Measurements from ENCODE around the gene EXOC4. TPM values are rescaled to one million over a fixed set of nuclear protein-coding genes. Genes with fewer than 3 reads are reported as not detected.

EXOC4 gene
- total RNA-seq, 1 donor from 2014 or later, result 103 TPM

DNA sequence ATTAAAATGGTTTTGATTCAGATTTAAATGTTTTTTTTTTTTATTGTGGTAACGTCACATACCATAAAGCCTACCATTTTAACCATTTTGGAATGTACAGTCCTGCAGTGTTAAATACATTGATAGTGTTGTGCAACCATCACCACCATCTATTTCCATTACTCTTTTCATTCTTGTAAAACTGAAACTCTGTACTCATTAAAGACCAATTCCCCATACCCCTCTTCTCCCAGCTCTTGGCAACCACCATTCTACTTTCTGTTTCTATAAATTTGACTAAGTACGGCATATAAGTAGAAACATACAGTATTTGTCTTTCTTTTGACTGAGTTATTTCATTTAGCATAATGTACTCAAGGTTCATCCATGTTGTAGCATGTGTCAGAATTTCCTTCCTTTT is 96.2 kb downstream of the EXOC4 start:
- TF ChIP-seq, protein P1, sequence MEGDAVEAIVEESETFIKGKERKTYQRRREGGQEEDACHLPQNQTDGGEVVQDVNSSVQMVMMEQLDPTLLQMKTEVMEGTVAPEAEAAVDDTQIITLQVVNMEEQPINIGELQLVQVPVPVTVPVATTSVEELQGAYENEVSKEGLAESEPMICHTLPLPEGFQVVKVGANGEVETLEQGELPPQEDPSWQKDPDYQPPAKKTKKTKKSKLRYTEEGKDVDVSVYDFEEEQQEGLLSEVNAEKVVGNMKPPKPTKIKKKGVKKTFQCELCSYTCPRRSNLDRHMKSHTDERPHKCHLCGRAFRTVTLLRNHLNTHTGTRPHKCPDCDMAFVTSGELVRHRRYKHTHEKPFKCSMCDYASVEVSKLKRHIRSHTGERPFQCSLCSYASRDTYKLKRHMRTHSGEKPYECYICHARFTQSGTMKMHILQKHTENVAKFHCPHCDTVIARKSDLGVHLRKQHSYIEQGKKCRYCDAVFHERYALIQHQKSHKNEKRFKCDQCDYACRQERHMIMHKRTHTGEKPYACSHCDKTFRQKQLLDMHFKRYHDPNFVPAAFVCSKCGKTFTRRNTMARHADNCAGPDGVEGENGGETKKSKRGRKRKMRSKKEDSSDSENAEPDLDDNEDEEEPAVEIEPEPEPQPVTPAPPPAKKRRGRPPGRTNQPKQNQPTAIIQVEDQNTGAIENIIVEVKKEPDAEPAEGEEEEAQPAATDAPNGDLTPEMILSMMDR (IDR thresholded peaks at IDR 0.05), result no peak
- Mint-ChIP-seq H3K27me3 (no peaks in the 10 kb centered on the region), H3K4me3 (no peak overlapping the region), H3K27ac (no peak overlapping the region), H3K4me1 (peaks cover 2% of the 10 kb centered on the region), H3K36me3 (ENCODE audit: low read depth) (peaks cover 61% of the 10 kb centered on the region), H3K9me3 (peaks cover 29% of the 10 kb centered on the region)
- CTCF ChIA-PET, result no interaction called here
- POLR2A ChIA-PET, result no interaction called here
- ATAC-seq (ENCODE audit: low read depth) (no peak), DNase-seq (no peak)
- intact Hi-C loops (cut with micrococcal nuclease), result no loop called here

DNA sequence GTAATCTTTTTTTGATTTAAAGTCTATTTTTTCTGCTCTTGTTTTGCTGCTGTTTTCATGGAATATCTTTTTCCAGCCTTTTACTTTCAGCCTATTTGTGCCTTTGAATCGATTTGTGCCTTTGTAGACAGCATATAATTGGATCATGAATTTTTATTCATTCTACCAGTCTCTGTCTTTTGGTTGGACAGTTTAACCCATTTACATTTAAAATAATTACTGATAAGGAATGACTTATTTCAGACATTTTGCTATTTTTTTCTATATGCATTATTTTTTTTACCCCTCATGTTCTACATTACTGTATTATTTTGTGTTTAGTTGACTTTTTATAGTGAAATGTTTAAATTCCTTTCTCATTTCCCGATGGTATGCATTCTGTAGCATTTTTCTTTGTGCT is 99.6 kb downstream of the EXOC4 start:
- no peak for ATAC-seq (ENCODE audit: low read depth)

DNA sequence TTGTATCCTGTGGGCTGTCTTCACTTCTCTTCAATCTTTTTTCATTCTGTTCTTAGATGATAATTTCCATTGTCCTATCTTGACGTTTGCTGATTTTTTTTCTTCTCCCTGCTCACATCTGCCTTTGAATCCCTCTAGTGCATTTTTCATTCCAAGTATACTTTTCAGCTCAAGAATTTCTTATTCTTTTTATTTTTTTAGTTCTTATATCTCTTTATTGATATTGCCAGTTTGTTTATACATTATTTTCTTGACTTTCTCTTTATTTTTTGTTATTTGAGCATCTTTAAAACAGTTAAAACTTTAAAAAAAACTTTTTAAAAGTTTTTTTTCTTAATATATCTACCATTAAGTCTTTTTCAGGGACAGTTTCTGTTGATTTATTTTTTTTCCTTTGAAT is 100.9 kb downstream of the EXOC4 start:
- H3K36me3 Mint-ChIP-seq (ENCODE audit: low read depth), result peaks cover 62% of the 10 kb centered on the region
- ChIA-PET POLR2A (no interaction called here), CTCF (no interaction called here)
- H3K4me1 Mint-ChIP-seq, result peaks cover 2% of the 10 kb centered on the region
- H3K27me3 Mint-ChIP-seq, result no peaks in the 10 kb centered on the region
- TF ChIP-seq, protein P1 (IDR thresholded peaks at IDR 0.05), result no peak
- no peak overlapping the region for H3K27ac Mint-ChIP-seq
- no peak for DNase-seq
- H3K9me3 Mint-ChIP-seq, result peaks cover 29% of the 10 kb centered on the region
- H3K4me3 Mint-ChIP-seq, result no peak overlapping the region
- intact Hi-C loops (cut with micrococcal nuclease), result no loop called here
- ATAC-seq (ENCODE audit: low read depth), result no peak

More for the DNA sequence above, 99.6 kb downstream of the EXOC4 start:
- Mint-ChIP-seq H3K36me3 (ENCODE audit: low read depth) (peaks cover 56% of the 10 kb centered on the region), H3K4me3 (no peak overlapping the region), H3K27ac (no peak overlapping the region), H3K4me1 (peaks cover 2% of the 10 kb centered on the region), H3K27me3 (no peaks in the 10 kb centered on the region), H3K9me3 (peaks cover 29% of the 10 kb centered on the region)
- no peak for DNase-seq
- intact Hi-C loops (cut with micrococcal nuclease), result no loop called here
- TF ChIP-seq, protein P1 (IDR thresholded peaks at IDR 0.05), result no peak
- ChIA-PET POLR2A (no interaction called here), CTCF (no interaction called here)

DNA sequence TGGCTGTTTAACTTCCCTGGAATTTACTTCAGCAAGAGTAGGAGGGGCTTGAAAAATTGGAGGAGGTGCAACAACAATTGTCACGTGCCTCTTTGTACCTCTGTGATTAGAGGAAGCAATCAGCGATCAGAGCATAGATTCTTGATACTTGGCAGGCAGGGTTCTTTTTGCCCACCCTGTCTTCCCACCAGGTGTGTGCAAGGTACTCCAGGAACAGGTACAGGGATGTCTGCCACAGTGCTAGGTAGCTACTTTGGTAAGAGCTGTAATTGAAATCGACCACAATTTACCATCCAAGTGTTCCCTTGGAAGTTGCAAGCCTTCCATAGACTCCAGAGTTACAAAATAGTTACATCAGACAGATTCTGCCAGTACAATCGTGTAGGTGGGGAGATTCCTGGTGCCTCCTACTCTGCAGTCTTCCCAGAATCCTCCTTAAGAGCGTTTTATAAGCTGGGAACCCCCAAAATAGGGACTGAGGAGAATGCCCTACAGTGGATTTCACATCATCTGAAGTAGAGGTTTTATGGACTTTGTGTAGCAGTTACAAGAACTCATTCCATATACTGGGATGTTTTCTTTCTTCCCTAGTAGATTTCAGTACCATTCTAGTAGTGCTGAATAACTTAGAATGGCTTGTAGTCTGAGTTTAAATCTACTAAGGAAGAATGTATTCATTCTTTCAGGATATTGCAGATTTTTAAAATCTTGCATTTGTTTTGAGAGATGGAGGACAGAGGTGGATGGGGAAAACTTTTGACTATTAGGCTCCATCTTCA is 101.9 kb downstream of the EXOC4 start:
- POLR2A ChIA-PET, result no interaction called here
- no peak overlapping the region for H3K4me3 Mint-ChIP-seq
- no peaks in the 10 kb centered on the region for H3K4me1 Mint-ChIP-seq
- no peak overlapping the region for H3K27ac Mint-ChIP-seq
- peaks cover 24% of the 10 kb centered on the region for H3K9me3 Mint-ChIP-seq
- intact Hi-C loops (cut with micrococcal nuclease), result no loop called here
- no peaks in the 10 kb centered on the region for H3K27me3 Mint-ChIP-seq
- CTCF ChIA-PET, result no interaction called here
- TF ChIP-seq, protein P1 (IDR thresholded peaks at IDR 0.05), result no peak
- ATAC-seq (ENCODE audit: low read depth), result no peak
- no peak for DNase-seq
- H3K36me3 Mint-ChIP-seq (ENCODE audit: low read depth), result peaks cover 59% of the 10 kb centered on the region

DNA sequence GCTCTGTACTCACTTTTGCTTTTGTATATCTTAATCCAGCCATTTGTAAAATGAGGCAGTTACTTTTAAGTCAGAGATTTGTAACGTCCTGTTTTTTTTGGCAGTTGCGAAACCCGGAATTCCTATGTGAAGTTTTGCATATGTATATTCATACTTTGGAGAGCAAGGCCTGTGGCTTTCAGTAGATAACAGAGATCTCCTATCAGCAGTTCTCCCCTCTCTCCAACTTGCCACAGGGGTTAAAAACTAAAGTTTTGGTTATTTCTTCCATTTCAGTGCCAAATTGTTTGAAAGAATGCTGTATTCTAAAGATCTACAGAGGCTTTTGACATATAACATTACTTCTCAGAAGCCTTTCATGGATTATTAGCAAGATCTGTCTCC is 102.4 kb downstream of the EXOC4 start:
- Mint-ChIP-seq H3K4me1 (no peaks in the 10 kb centered on the region), H3K9me3 (peaks cover 20% of the 10 kb centered on the region), H3K27ac (no peak overlapping the region), H3K27me3 (no peaks in the 10 kb centered on the region), H3K4me3 (no peak overlapping the region), H3K36me3 (ENCODE audit: low read depth) (peaks cover 57% of the 10 kb centered on the region)
- ChIA-PET POLR2A (no interaction called here), CTCF (no interaction called here)
- no peak for DNase-seq
- intact Hi-C loops (cut with micrococcal nuclease), result no loop called here
- TF ChIP-seq, protein P1 (IDR thresholded peaks at IDR 0.05), result no peak
- no peak for ATAC-seq (ENCODE audit: low read depth)

Data from activated B cell treated with CpG ODN at 0.5 μM for 24 hours (primary cell).